Thoracic aorta (tissue), 2 donors: ENCODE data around the gene RYR1. TPM values are rescaled to one million over a fixed set of nuclear protein-coding genes. Genes with fewer than 3 reads are reported as not detected.
"Not testable (repeated sequence)": the region's sequence is repeated elsewhere in the genome, so short reads cannot be mapped to it uniquely, and the experiment has no call there.

Source experiments
- ATAC-seq: fragments of 150-250 bp; one replicate; pipeline ENCODE4 v1.8.0; 2017; ENCODE audit warnings: low read depth; ENCODE audit not compliant: insufficient number of reproducible peaks, low FRiP score
- DNase-seq: peaks from one replicate; pipeline ENCODE4 v3.0.0-alpha.2; 2020; ENCODE audit warnings: low spot score
- H3K27ac ChIP-seq, 2 donors: fragments of 200-600 bp; sonication (generic); 1 replicate in 1 of 2; 2 replicates in 1 of 2; pipeline ENCODE4 v1.5.1; 2016; ENCODE audit warnings: mild to moderate bottlenecking in 2 of 2, moderate library complexity in 2 of 2
- H3K27me3 ChIP-seq: fragments of 200-600 bp; sonication (generic); replicated peaks from 2 replicates; pipeline ENCODE4 v1.6.0; 2016; ENCODE audit warnings: mild to moderate bottlenecking; ENCODE audit not compliant: insufficient read depth
- H3K36me3 ChIP-seq: fragments of 200-600 bp; sonication (generic); one replicate; pipeline ENCODE4 v1.5.1; 2016
- H3K4me1 ChIP-seq, 2 donors: fragments of 200-600 bp; sonication (generic); 1 replicate in 1 of 2; 2 replicates in 1 of 2; pipeline versions ENCODE4 v1.5.1 to v1.6.0; 2016; ENCODE audit warnings: low read depth in 2 of 2, mild to moderate bottlenecking in 1 of 2; ENCODE audit not compliant: control insufficient read depth in 1 of 2
- H3K4me3 ChIP-seq: fragments of 200-600 bp; sonication (generic); 2 replicates; pipeline ENCODE4 v1.5.1; 2016; ENCODE audit warnings: mild to moderate bottlenecking
- H3K9me3 ChIP-seq: fragments of 200-600 bp; sonication (generic); 2 replicates; pipeline ENCODE4 v1.5.1; 2016
- CTCF ChIP-seq: fragments of 200-600 bp; sonication (generic); IDR thresholded peaks from one replicate; pipeline ENCODE4 v1.5.1; 2019; ENCODE audit warnings: antibody characterized with exemption
- total RNA-seq, 2 donors: library from RNA; depleted of rRNA; stranded (reverse); fragments of >200 nt; gene quantifications; one replicate each; pipeline versions ENCODE4 v1.1.0 to v1.2.3, GENCODE V29; 2016

The RYR1 gene
- total RNA-seq, 2 donors from 2014 or later, result 3.8 to 4.3 TPM

DNA sequence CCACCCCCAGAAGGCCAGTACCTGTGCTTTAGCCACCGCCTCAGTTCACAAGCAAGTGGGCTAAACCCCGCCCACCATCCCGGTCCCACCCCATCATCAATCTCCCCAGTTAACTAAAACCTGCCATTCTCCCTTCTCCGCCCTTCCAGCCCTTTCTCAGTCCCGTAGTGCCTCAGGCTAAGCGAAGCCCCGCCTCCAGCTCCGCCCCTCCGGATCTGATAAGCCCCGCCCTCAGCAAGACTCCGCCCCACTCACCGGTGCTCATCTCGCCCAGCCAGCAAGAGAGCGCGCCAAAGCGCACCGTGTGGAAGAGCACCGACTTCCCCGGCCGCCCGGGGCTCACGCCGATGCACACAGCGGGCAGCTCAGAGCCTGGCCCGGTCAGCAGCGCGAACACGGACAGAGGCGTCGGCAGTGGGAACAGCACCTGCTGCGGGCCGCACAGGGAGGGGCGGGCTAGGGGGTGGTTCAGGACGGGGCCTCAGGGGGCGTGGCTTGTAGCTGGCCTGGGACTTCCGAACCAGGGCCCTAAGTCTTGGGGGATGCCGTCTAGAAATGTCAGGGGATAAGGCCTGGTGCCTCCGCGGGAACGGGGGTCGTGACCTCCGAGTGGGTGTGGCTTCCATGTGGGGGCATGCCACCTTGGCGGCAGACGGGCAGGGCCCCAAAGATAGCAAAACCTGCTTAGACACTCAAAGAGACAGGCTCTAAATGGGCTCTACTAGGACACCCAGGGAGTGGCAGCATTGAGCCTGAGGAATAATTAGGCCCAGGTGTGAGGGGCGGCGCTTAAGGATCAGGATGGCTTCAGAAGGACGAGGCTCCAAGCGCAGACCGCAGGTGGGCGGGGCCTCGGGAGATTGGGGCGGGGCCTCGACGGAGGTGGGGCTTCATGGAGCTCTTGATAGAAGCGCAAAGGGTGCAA is 162.8 kb downstream of the RYR1 start:
- H3K27me3 ChIP-seq, result no peaks in the 10 kb centered on the region

DNA sequence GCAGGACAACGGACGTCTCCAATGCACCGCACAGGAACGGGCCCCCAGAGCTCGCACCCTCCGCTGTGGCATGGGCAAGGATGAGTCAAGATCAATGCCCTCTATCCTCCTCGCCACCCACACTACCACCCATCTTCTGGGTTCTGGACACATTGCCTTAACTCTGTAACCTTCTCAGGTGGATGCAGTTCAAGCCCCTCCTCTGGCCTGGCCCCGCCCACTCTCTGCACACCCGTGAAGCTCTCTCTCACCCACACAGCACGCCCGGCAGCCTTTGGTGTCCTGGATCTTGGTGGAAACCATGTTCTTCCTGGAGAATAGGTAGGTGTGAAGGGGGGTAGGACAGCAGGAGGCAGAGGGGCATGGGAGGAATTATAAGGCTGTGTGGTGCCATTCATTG is 163.6 kb downstream of the RYR1 start:
- no peak for TF ChIP-seq CTCF
- DNase-seq, result no peak
- no peak for ATAC-seq

More for the DNA sequence above, 162.8 kb downstream of the RYR1 start:
- ATAC-seq (no peak), DNase-seq (no peak)
- H3K36me3 ChIP-seq, result no peaks in the 10 kb centered on the region
- H3K9me3 ChIP-seq, result no peaks in the 10 kb centered on the region
- H3K27ac ChIP-seq, result no peak overlapping the region
- TF ChIP-seq CTCF, result no peak
- peak overlapping the region; percentile 31 for H3K4me3 ChIP-seq
- H3K4me1 ChIP-seq, result no peaks in the 10 kb centered on the region

GRCh38 chr19:38599722-38600121 is 166.2 kb downstream of the RYR1 start:
- no peak for ATAC-seq
- Histone ChIP-seq H3K9me3 (no peaks in the 10 kb centered on the region), H3K4me3 (no peak overlapping the region), H3K4me1 (no peaks in the 10 kb centered on the region), H3K27me3 (no peaks in the 10 kb centered on the region), H3K36me3 (no peaks in the 10 kb centered on the region), H3K27ac (no peak overlapping the region)
- DNase-seq, result no peak
- TF ChIP-seq CTCF, result no peak

More for the DNA sequence above, 163.6 kb downstream of the RYR1 start:
- Histone ChIP-seq H3K27me3 (no peaks in the 10 kb centered on the region), H3K4me1 (no peaks in the 10 kb centered on the region), H3K4me3 (no peak overlapping the region), H3K27ac (no peak overlapping the region), H3K9me3 (no peaks in the 10 kb centered on the region), H3K36me3 (no peaks in the 10 kb centered on the region)

- not testable (repeated sequence) for DNase-seq, H3K4me3 ChIP-seq, H3K9me3 ChIP-seq, H3K4me1 ChIP-seq, H3K36me3 ChIP-seq, H3K27ac ChIP-seq, ATAC-seq, H3K27me3 ChIP-seq
These were observed 169.4 kb downstream of the RYR1 start for GRCh38 chr19:38602856-38603255.

- Histone ChIP-seq H3K27ac (no peak overlapping the region), H3K36me3 (no peaks in the 10 kb centered on the region), H3K27me3 (no peaks in the 10 kb centered on the region), H3K4me1 (no peaks in the 10 kb centered on the region), H3K4me3 (no peak overlapping the region), H3K9me3 (no peaks in the 10 kb centered on the region)
- DNase-seq (no peak), ATAC-seq (no peak)
- TF ChIP-seq CTCF, result no peak
These were observed 172.6 kb downstream of the RYR1 start for GRCh38 chr19:38606131-38606530.
